Uterus (tissue), 4 donors: ENCODE data around the gene C1QA. TPM values are rescaled to one million over a fixed set of nuclear protein-coding genes. Genes with fewer than 3 reads are reported as not detected.

ENCODE experiments used
- DNase-seq, 2 donors: peaks; one replicate each; pipeline ENCODE4 v3.0.0-alpha.2; 2019 to 2020
- H3K27ac ChIP-seq, 2 donors: fragments of 200-600 bp; sonication (generic); 1 replicate in 1 of 2; 2 replicates in 1 of 2; pipeline ENCODE4 v1.5.1; 2016 to 2018
- H3K27me3 ChIP-seq, 2 donors: fragments of 200-600 bp; sonication (generic); one replicate each; pipeline ENCODE4 v1.5.1; 2018 to 2019; ENCODE audit warnings: control low read depth in 1 of 2
- H3K36me3 ChIP-seq, 2 donors: fragments of 200-600 bp; sonication (generic); one replicate each; pipeline ENCODE4 v1.5.1; 2019; ENCODE audit warnings: control low read depth in 1 of 2
- H3K4me1 ChIP-seq, 2 donors: fragments of 200-600 bp; sonication (generic); one replicate each; pipeline ENCODE4 v1.5.1; 2018 to 2019; ENCODE audit warnings: control low read depth in 1 of 2
- H3K4me3 ChIP-seq, 2 donors: fragments of 200-600 bp; sonication (generic); 1 replicate in 1 of 2; 2 replicates in 1 of 2; pipeline ENCODE4 v1.5.1; 2018 to 2019; ENCODE audit warnings: mild to moderate bottlenecking in 1 of 2
- H3K9me3 ChIP-seq, 2 donors: fragments of 200-600 bp; sonication (generic); one replicate each; pipeline ENCODE4 v1.5.1; 2019; ENCODE audit warnings: control low read depth in 1 of 2
- CTCF ChIP-seq, 4 experiments: fragments of 200-600 bp in 2 of 4; fragments of 450-650 bp in 2 of 4; sonication (generic) in 2 of 4; IDR thresholded peaks; one replicate each; pipeline ENCODE4 v1.5.1; 2016 to 2019; ENCODE audit warnings: antibody characterized with exemption in 4 of 4, mild to moderate bottlenecking in 2 of 4, moderate library complexity in 1 of 4
- POLR2A ChIP-seq, 2 donors: fragments of 450-650 bp; IDR thresholded peaks; one replicate each; pipeline ENCODE4 v1.6.1; 2016; ENCODE audit warnings: antibody characterized with exemption in 2 of 2, mild to moderate bottlenecking in 1 of 2, moderate library complexity in 1 of 2
- intact Hi-C: fragments of 100-400 bp; cut with DNase I; formaldehyde crosslinking; loops from one replicate; pipeline ENCODE4 v1.15.1; 2023; ENCODE audit warnings: low total_unique reads
- total RNA-seq, 4 donors: library from RNA; depleted of rRNA in 3 of 4; stranded (reverse); fragments of >200 nt in 3 of 4; gene quantifications; one replicate each; pipeline versions ENCODE4 v1.1.0 to v1.2.4, GENCODE V29; 2014 to 2023
- donor health status: DM: yes; HTN: yes; CAD: no.

The C1QA gene
- total RNA-seq, 4 donors from 2014 or later, result 33.1 to 114 (median 40.0) TPM

GRCh38 chr1:22615886-22616285 lies 20.5 kb upstream of the C1QA start:
- Histone ChIP-seq H3K4me3 (no peak overlapping the region), H3K27ac (no peak overlapping the region), H3K27me3 (no peaks in the 10 kb centered on the region), H3K36me3 (no peaks in the 10 kb centered on the region), H3K4me1 (no peaks in the 10 kb centered on the region), H3K9me3 (no peaks in the 10 kb centered on the region)
- TF ChIP-seq CTCF (IDR thresholded peaks at IDR 0.05) (no peak), POLR2A (IDR thresholded peaks at IDR 0.05) (no peak)
- DNase-seq, result no peak
- intact Hi-C loops, result no loop called here

GRCh38 chr1:22616571-22616970 lies 19.9 kb upstream of the C1QA start:
- Histone ChIP-seq H3K9me3 (no peaks in the 10 kb centered on the region), H3K4me3 (no peak overlapping the region), H3K27ac (no peak overlapping the region), H3K4me1 (no peaks in the 10 kb centered on the region), H3K36me3 (no peaks in the 10 kb centered on the region), H3K27me3 (no peaks in the 10 kb centered on the region)
- intact Hi-C loops, result no loop called here
- no peak for DNase-seq
- TF ChIP-seq CTCF (IDR thresholded peaks at IDR 0.05), result no peak
- TF ChIP-seq POLR2A (IDR thresholded peaks at IDR 0.05), result no peak

- no peaks in the 10 kb centered on the region for H3K36me3 ChIP-seq
- H3K27me3 ChIP-seq, result no peaks in the 10 kb centered on the region
- intact Hi-C loops, result no loop called here
- TF ChIP-seq POLR2A (IDR thresholded peaks at IDR 0.05), result no peak
- no peak for TF ChIP-seq CTCF (IDR thresholded peaks at IDR 0.05)
- no peak overlapping the region for H3K27ac ChIP-seq
- no peak overlapping the region for H3K4me3 ChIP-seq
- H3K4me1 ChIP-seq, result no peaks in the 10 kb centered on the region
- DNase-seq, result no peak
- no peaks in the 10 kb centered on the region for H3K9me3 ChIP-seq
These were observed 18.4 kb upstream of the C1QA start for GRCh38 chr1:22618056-22618455.

GRCh38 chr1:22619252-22619651 lies 17.2 kb upstream of the C1QA start:
- Histone ChIP-seq H3K4me1 (no peaks in the 10 kb centered on the region), H3K27ac (no peak overlapping the region), H3K27me3 (no peaks in the 10 kb centered on the region), H3K4me3 (no peak overlapping the region), H3K9me3 (no peaks in the 10 kb centered on the region), H3K36me3 (no peaks in the 10 kb centered on the region)
- no peak for DNase-seq
- TF ChIP-seq CTCF (IDR thresholded peaks at IDR 0.05), result no peak
- no peak for TF ChIP-seq POLR2A (IDR thresholded peaks at IDR 0.05)
- intact Hi-C loops, result no loop called here

- H3K27ac ChIP-seq, result no peak overlapping the region
- no peaks in the 10 kb centered on the region for H3K27me3 ChIP-seq
- intact Hi-C loops, result no loop called here
- H3K9me3 ChIP-seq, result no peaks in the 10 kb centered on the region
- no peaks in the 10 kb centered on the region for H3K4me1 ChIP-seq
- TF ChIP-seq CTCF (IDR thresholded peaks at IDR 0.05), result no peak
- TF ChIP-seq POLR2A (IDR thresholded peaks at IDR 0.05), result no peak
- H3K36me3 ChIP-seq, result no peaks in the 10 kb centered on the region
- DNase-seq, result no peak
- no peak overlapping the region for H3K4me3 ChIP-seq
These were observed 16.6 kb upstream of the C1QA start for GRCh38 chr1:22619798-22620197.
